BE2C (cell line): ENCODE measurements around the gene MSH2.

ENCODE experiments used
- DNase-seq: peaks from one replicate; pipeline ENCODE4 v3.0.0-alpha.2; 2020
- H3K27me3 ChIP-seq: fragments of 250-450 bp; sonication (Bioruptor Pico); 2 replicates; pipeline ENCODE4 v1.5.1; 2020; ENCODE audit warnings: mild to moderate bottlenecking
- H3K36me3 ChIP-seq: fragments of 250-450 bp; sonication (Bioruptor Pico); 2 replicates; pipeline ENCODE4 v1.5.1; 2020; ENCODE audit warnings: mild to moderate bottlenecking
- H3K4me1 ChIP-seq: fragments of 250-450 bp; sonication (Bioruptor Pico); 2 replicates; pipeline ENCODE4 v1.5.1; 2020
- H3K4me3 ChIP-seq: 2 replicates; pipeline ENCODE4 v1.5.1; 2011; ENCODE audit warnings: low read depth, low read length
- H3K9me3 ChIP-seq: fragments of 250-450 bp; sonication (Bioruptor Pico); 2 replicates; pipeline ENCODE4 v1.5.1; 2020
- CTCF ChIP-seq: IDR thresholded peaks from 2 replicates; pipeline ENCODE4 v1.5.1; 2012; ENCODE audit warnings: mild to moderate bottlenecking, low read depth, low read length

Gene MSH2

GRCh38 chr2:47483191-47483590 is 80.2 kb downstream of the MSH2 start:
- H3K4me3 ChIP-seq: no peak overlapping the region
- peaks cover 38% of the 10 kb centered on the region for H3K36me3 ChIP-seq
- DNase-seq: no peak
- H3K4me1 ChIP-seq: no peaks in the 10 kb centered on the region
- H3K9me3 ChIP-seq: no peaks in the 10 kb centered on the region
- TF ChIP-seq CTCF: no peak
- H3K27me3 ChIP-seq: no peaks in the 10 kb centered on the region

GRCh38 chr2:47484396-47484795 is 81.4 kb downstream of the MSH2 start:
- no peaks in the 10 kb centered on the region for H3K27me3 ChIP-seq
- no peak for TF ChIP-seq CTCF
- H3K4me3 ChIP-seq: no peak overlapping the region
- H3K36me3 ChIP-seq: peaks cover 27% of the 10 kb centered on the region
- no peak for DNase-seq
- no peaks in the 10 kb centered on the region for H3K4me1 ChIP-seq
- H3K9me3 ChIP-seq: no peaks in the 10 kb centered on the region

GRCh38 chr2:47485177-47485576 is 82.2 kb downstream of the MSH2 start:
- no peak for TF ChIP-seq CTCF
- H3K4me1 ChIP-seq: no peaks in the 10 kb centered on the region
- H3K27me3 ChIP-seq: no peaks in the 10 kb centered on the region
- no peaks in the 10 kb centered on the region for H3K9me3 ChIP-seq
- peaks cover 27% of the 10 kb centered on the region for H3K36me3 ChIP-seq
- no peak for DNase-seq
- no peak overlapping the region for H3K4me3 ChIP-seq

- no peak overlapping the region for H3K4me3 ChIP-seq
- H3K36me3 ChIP-seq: peaks cover 24% of the 10 kb centered on the region
- H3K27me3 ChIP-seq: no peaks in the 10 kb centered on the region
- no peak for TF ChIP-seq CTCF
- no peaks in the 10 kb centered on the region for H3K4me1 ChIP-seq
- DNase-seq: no peak
- H3K9me3 ChIP-seq: no peaks in the 10 kb centered on the region
Observed at GRCh38 chr2:47485751-47486300, 82.9 kb downstream of the MSH2 start.

GRCh38 chr2:47486841-47487497 is 84.0 kb downstream of the MSH2 start:
- TF ChIP-seq CTCF: no peak
- Histone ChIP-seq H3K9me3 (no peaks in the 10 kb centered on the region), H3K4me3 (no peak overlapping the region), H3K4me1 (no peaks in the 10 kb centered on the region), H3K36me3 (peaks cover 24% of the 10 kb centered on the region), H3K27me3 (no peaks in the 10 kb centered on the region)
- no peak for DNase-seq

GRCh38 chr2:47487498-47487875 is 84.5 kb downstream of the MSH2 start:
- H3K4me3 ChIP-seq: no peak overlapping the region
- H3K9me3 ChIP-seq: no peaks in the 10 kb centered on the region
- no peaks in the 10 kb centered on the region for H3K27me3 ChIP-seq
- H3K36me3 ChIP-seq: peaks cover 23% of the 10 kb centered on the region
- no peaks in the 10 kb centered on the region for H3K4me1 ChIP-seq
- no peak for DNase-seq
- no peak for TF ChIP-seq CTCF
